ENCODE measurements around the gene ENOX1. TPM values are rescaled to one million over a fixed set of nuclear protein-coding genes. Genes with fewer than 3 reads are reported as not detected.

Gene ENOX1
- total RNA-seq, 4 donors from 2014 or later, result 0.25 to 0.52 (median 0.33) TPM

DNA sequence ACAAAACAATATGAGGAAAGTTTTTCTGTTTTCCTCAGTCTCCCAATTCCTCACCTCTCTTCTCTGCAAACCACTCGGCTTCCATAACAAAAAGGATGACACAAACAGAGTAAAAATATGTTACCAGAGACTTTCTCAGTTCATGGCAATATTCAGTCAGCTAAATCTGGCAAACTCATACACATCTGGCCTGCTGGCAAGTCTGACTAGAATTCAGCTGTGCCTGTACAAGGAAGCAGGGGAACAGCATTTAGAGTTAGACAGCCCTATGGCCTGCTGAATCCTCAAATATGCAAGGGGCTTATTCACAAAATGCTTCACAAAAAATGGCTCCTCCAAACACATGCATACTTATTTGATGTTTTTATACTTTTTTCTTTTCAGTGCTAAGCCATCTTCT is 227.8 kb downstream of the ENOX1 start:
- Histone ChIP-seq H3K9me3 (no peaks in the 10 kb centered on the region), H3K36me3 (no peaks in the 10 kb centered on the region), H3K4me3 (no peak overlapping the region), H3K27ac (no peak overlapping the region), H3K4me1 (no peaks in the 10 kb centered on the region), H3K27me3 (no peaks in the 10 kb centered on the region)
- DNase-seq (ENCODE audit: low spot score in 2 of 2), result no peak
- TF ChIP-seq, protein P1, sequence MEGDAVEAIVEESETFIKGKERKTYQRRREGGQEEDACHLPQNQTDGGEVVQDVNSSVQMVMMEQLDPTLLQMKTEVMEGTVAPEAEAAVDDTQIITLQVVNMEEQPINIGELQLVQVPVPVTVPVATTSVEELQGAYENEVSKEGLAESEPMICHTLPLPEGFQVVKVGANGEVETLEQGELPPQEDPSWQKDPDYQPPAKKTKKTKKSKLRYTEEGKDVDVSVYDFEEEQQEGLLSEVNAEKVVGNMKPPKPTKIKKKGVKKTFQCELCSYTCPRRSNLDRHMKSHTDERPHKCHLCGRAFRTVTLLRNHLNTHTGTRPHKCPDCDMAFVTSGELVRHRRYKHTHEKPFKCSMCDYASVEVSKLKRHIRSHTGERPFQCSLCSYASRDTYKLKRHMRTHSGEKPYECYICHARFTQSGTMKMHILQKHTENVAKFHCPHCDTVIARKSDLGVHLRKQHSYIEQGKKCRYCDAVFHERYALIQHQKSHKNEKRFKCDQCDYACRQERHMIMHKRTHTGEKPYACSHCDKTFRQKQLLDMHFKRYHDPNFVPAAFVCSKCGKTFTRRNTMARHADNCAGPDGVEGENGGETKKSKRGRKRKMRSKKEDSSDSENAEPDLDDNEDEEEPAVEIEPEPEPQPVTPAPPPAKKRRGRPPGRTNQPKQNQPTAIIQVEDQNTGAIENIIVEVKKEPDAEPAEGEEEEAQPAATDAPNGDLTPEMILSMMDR (IDR thresholded peaks at IDR 0.05), result no peak
- TF ChIP-seq EP300 (IDR thresholded peaks at IDR 0.05) (no peak), POLR2AphosphoS5 (IDR thresholded peaks at IDR 0.05) (no peak), POLR2A (IDR thresholded peaks at IDR 0.05) (no peak)
- WGBS, result 62% methylated on average over 1 of the region's 1 CpG

DNA sequence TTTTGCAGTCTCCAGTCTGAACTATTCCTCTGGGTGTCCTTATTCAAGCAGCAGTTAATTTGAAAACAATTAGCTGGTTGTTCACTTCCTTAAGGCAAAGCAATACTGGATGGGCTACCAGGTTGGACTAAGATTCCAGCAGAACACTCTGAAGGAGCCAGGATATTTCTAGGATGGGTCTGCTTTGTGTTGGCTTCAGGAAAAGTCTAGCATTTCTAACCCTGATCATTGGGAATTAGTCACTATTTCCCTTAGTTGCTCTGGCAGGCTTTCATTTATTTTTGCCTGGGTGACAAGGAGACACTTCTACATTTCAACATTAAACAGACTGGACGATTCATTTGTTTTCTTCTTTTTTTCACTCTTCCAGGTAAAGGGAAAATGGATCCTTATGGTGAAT is 228.4 kb downstream of the ENOX1 start:
- no peaks in the 10 kb centered on the region for H3K4me1 ChIP-seq
- no peak for DNase-seq (ENCODE audit: low spot score in 2 of 2)
- H3K27me3 ChIP-seq, result no peaks in the 10 kb centered on the region
- no peaks in the 10 kb centered on the region for H3K36me3 ChIP-seq
- no peak for TF ChIP-seq POLR2AphosphoS5 (IDR thresholded peaks at IDR 0.05)
- no peak for TF ChIP-seq EP300 (IDR thresholded peaks at IDR 0.05)
- 70% methylated on average over 1 of the region's 1 CpG for WGBS
- no peaks in the 10 kb centered on the region for H3K9me3 ChIP-seq
- no peak overlapping the region for H3K27ac ChIP-seq
- H3K4me3 ChIP-seq, result no peak overlapping the region

GRCh38 chr13:43555667-43556066 is 231.1 kb downstream of the ENOX1 start:
- 95% methylated on average over 2 of the region's 2 CpGs for WGBS
- no peak for TF ChIP-seq EP300 (IDR thresholded peaks at IDR 0.05)
- TF ChIP-seq POLR2AphosphoS5 (IDR thresholded peaks at IDR 0.05), result no peak
- TF ChIP-seq, protein P1 (IDR thresholded peaks at IDR 0.05), result no peak
- TF ChIP-seq POLR2A (IDR thresholded peaks at IDR 0.05), result no peak
- Histone ChIP-seq H3K36me3 (no peaks in the 10 kb centered on the region), H3K9me3 (no peaks in the 10 kb centered on the region), H3K27me3 (no peaks in the 10 kb centered on the region), H3K27ac (no peak overlapping the region), H3K4me1 (no peaks in the 10 kb centered on the region), H3K4me3 (no peak overlapping the region)
- no peak for DNase-seq (ENCODE audit: low spot score in 2 of 2)

DNA sequence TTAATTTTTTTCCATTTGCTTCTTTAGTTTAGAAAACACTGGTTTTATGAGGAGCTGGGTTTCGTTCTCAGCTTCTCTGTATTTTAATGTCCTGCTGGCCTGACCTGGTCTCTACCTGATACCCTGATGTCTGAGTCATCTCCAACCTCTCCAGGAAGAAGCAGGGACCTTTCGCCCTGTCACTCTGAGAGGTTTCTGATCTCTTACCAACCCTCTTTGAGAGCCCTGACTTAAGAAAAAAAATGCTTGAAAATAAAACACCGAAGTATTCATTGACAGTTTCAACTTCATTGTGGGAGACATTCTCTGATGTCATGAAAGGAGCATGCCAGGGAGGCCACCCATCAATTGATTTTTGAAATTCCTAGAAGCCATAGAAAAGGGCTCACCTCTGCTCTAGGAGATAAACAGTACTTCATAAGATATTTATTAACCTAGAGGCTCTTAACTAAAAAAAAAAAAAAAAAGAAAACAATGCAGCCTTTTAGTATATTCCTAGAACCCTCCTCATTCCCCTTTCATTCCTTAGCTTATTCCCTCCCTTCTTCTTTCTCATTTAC is 234.8 kb downstream of the ENOX1 start:
- Histone ChIP-seq H3K4me1 (no peaks in the 10 kb centered on the region), H3K9me3 (no peaks in the 10 kb centered on the region), H3K27ac (no peak overlapping the region), H3K27me3 (no peaks in the 10 kb centered on the region), H3K4me3 (no peak overlapping the region), H3K36me3 (no peaks in the 10 kb centered on the region)
- TF ChIP-seq POLR2AphosphoS5 (IDR thresholded peaks at IDR 0.05) (no peak), POLR2A (IDR thresholded peaks at IDR 0.05) (no peak), EP300 (IDR thresholded peaks at IDR 0.05) (no peak)
- TF ChIP-seq, protein P1 (IDR thresholded peaks at IDR 0.05), result no peak
- no peak for DNase-seq (ENCODE audit: low spot score in 2 of 2)
- WGBS, result 88% methylated on average over 3 of the region's 3 CpGs

DNA sequence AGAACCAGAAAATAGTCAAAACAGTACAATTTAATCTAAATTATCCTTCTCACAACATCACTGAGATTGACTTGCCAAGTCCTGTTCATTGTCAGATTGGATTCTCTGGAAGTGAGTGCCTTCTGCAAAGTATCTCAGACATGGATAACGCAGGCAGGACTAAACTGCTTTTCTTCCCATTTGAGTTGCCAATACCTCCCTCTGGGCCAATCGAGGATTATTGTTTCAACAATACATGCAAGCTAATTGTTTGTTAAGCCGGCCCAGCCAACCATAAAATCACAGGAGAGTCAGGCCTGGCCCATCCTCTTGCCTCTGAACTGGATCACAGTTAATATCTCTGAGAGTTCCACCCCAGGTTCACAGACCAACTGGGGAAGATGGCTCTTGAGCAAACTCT is 240.0 kb downstream of the ENOX1 start:
- H3K27me3 ChIP-seq, result no peaks in the 10 kb centered on the region
- no peak overlapping the region for H3K27ac ChIP-seq
- no peak for TF ChIP-seq POLR2AphosphoS5 (IDR thresholded peaks at IDR 0.05)
- TF ChIP-seq, protein P1 (IDR thresholded peaks at IDR 0.05), result no peak
- H3K4me3 ChIP-seq, result no peak overlapping the region
- no peaks in the 10 kb centered on the region for H3K36me3 ChIP-seq
- H3K9me3 ChIP-seq, result no peaks in the 10 kb centered on the region
- no peak for DNase-seq (ENCODE audit: low spot score in 2 of 2)
- H3K4me1 ChIP-seq, result peaks cover 6% of the 10 kb centered on the region
- WGBS, result 84% methylated on average over 3 of the region's 3 CpGs

GRCh38 chr13:43546251-43546650 is 240.5 kb downstream of the ENOX1 start:
- WGBS, result 65% methylated on average over 3 of the region's 3 CpGs
- Histone ChIP-seq H3K27me3 (no peaks in the 10 kb centered on the region), H3K36me3 (no peaks in the 10 kb centered on the region), H3K4me1 (peaks cover 6% of the 10 kb centered on the region), H3K27ac (no peak overlapping the region), H3K4me3 (no peak overlapping the region), H3K9me3 (no peaks in the 10 kb centered on the region)
- TF ChIP-seq, protein P1 (IDR thresholded peaks at IDR 0.05), result no peak
- no peak for TF ChIP-seq EP300 (IDR thresholded peaks at IDR 0.05)
- TF ChIP-seq POLR2AphosphoS5 (IDR thresholded peaks at IDR 0.05), result no peak
- TF ChIP-seq POLR2A (IDR thresholded peaks at IDR 0.05), result no peak
- DNase-seq (ENCODE audit: low spot score in 2 of 2), result no peak
